Measurements from ENCODE around the gene TEAD1. TPM values are rescaled to one million over a fixed set of nuclear protein-coding genes. Genes with fewer than 3 reads are reported as not detected.

TEAD1 gene
- total RNA-seq, 2 experiments from 2014 or later: 0.59 to 0.65 TPM

- no peak overlapping the region for H3K27ac Mint-ChIP-seq
- intact Hi-C loops (cut with DNase I, micrococcal nuclease): no loop called here
- peaks cover 29% of the 10 kb centered on the region for H3K27me3 Mint-ChIP-seq
- CTCF ChIA-PET: no interaction called here
- H3K36me3 Mint-ChIP-seq (ENCODE audit: low read depth): no peaks in the 10 kb centered on the region
- H3K4me1 Mint-ChIP-seq: no peaks in the 10 kb centered on the region
- H3K9me3 Mint-ChIP-seq (ENCODE audit: low read depth): no peaks in the 10 kb centered on the region
- ATAC-seq (no peak), DNase-seq (no peak)
- no peak overlapping the region for H3K4me3 Mint-ChIP-seq
- POLR2A ChIA-PET: no interaction called here
Measured at GRCh38 chr11:12797996-12798395, 123.8 kb downstream of the TEAD1 start.

GRCh38 chr11:12798609-12799011 lies 124.4 kb downstream of the TEAD1 start:
- Mint-ChIP-seq H3K9me3 (ENCODE audit: low read depth) (no peaks in the 10 kb centered on the region), H3K4me3 (no peak overlapping the region), H3K27ac (no peak overlapping the region), H3K4me1 (no peaks in the 10 kb centered on the region), H3K36me3 (ENCODE audit: low read depth) (no peaks in the 10 kb centered on the region), H3K27me3 (peaks cover 33% of the 10 kb centered on the region)
- intact Hi-C loops (cut with DNase I, micrococcal nuclease): no loop called here
- DNase-seq (no peak), ATAC-seq (no peak)
- ChIA-PET CTCF (no interaction called here), POLR2A (no interaction called here)

- Mint-ChIP-seq H3K27me3 (peaks cover 36% of the 10 kb centered on the region), H3K27ac (no peak overlapping the region), H3K4me1 (no peaks in the 10 kb centered on the region), H3K9me3 (ENCODE audit: low read depth) (no peaks in the 10 kb centered on the region), H3K36me3 (ENCODE audit: low read depth) (no peaks in the 10 kb centered on the region), H3K4me3 (no peak overlapping the region)
- ATAC-seq: no peak
- ChIA-PET POLR2A (no interaction called here), CTCF (no interaction called here)
- intact Hi-C loops (cut with DNase I, micrococcal nuclease): no loop called here
- no peak for DNase-seq
Measured at GRCh38 chr11:12799334-12799835, 125.2 kb downstream of the TEAD1 start.

- CTCF ChIA-PET: no interaction called here
- H3K27me3 Mint-ChIP-seq: peaks cover 37% of the 10 kb centered on the region
Measured at GRCh38 chr11:12800032-12800671, 125.9 kb downstream of the TEAD1 start.

GRCh38 chr11:12800871-12801270 lies 126.7 kb downstream of the TEAD1 start:
- POLR2A ChIA-PET: no interaction called here
- ATAC-seq: no peak
- Mint-ChIP-seq H3K4me3 (no peak overlapping the region), H3K27ac (no peak overlapping the region), H3K36me3 (ENCODE audit: low read depth) (no peaks in the 10 kb centered on the region), H3K9me3 (ENCODE audit: low read depth) (no peaks in the 10 kb centered on the region), H3K4me1 (no peaks in the 10 kb centered on the region), H3K27me3 (peaks cover 41% of the 10 kb centered on the region)
- intact Hi-C loops (cut with DNase I, micrococcal nuclease): no loop called here
- no peak for DNase-seq
- CTCF ChIA-PET: no interaction called here

More at GRCh38 chr11:12800032-12800671, 125.9 kb downstream of the TEAD1 start:
- Mint-ChIP-seq H3K36me3 (ENCODE audit: low read depth) (no peaks in the 10 kb centered on the region), H3K4me1 (no peaks in the 10 kb centered on the region), H3K27ac (no peak overlapping the region), H3K9me3 (ENCODE audit: low read depth) (no peaks in the 10 kb centered on the region), H3K4me3 (no peak overlapping the region)
- POLR2A ChIA-PET: no interaction called here
- DNase-seq: no peak
- intact Hi-C loops (cut with DNase I, micrococcal nuclease): no loop called here
- no peak for ATAC-seq

- no peak overlapping the region for H3K27ac Mint-ChIP-seq
- no peak for ATAC-seq
- DNase-seq: no peak
- intact Hi-C loops (cut with DNase I, micrococcal nuclease): no loop called here
- H3K27me3 Mint-ChIP-seq: peaks cover 38% of the 10 kb centered on the region
- H3K4me1 Mint-ChIP-seq: no peaks in the 10 kb centered on the region
- no peaks in the 10 kb centered on the region for H3K9me3 Mint-ChIP-seq (ENCODE audit: low read depth)
- POLR2A ChIA-PET: no interaction called here
- CTCF ChIA-PET: no interaction called here
- H3K4me3 Mint-ChIP-seq: no peak overlapping the region
- no peaks in the 10 kb centered on the region for H3K36me3 Mint-ChIP-seq (ENCODE audit: low read depth)
Measured at GRCh38 chr11:12801976-12802375, 127.8 kb downstream of the TEAD1 start.

- peaks cover 38% of the 10 kb centered on the region for H3K27me3 Mint-ChIP-seq
- peak; percentile 19 for DNase-seq
- CTCF ChIA-PET: no interaction called here
Measured at GRCh38 chr11:12802418-12803085, 128.3 kb downstream of the TEAD1 start.

GRCh38 chr11:12803086-12803826 lies 129.0 kb downstream of the TEAD1 start:
- no peaks in the 10 kb centered on the region for H3K4me1 Mint-ChIP-seq
- ChIA-PET POLR2A (no interaction called here), CTCF (no interaction called here)
- ATAC-seq: no peak
- no peak for DNase-seq
- H3K9me3 Mint-ChIP-seq (ENCODE audit: low read depth): no peaks in the 10 kb centered on the region
- no peak overlapping the region for H3K27ac Mint-ChIP-seq
- peaks cover 32% of the 10 kb centered on the region for H3K27me3 Mint-ChIP-seq
- H3K4me3 Mint-ChIP-seq: no peak overlapping the region
- intact Hi-C loops (cut with DNase I, micrococcal nuclease): no loop called here
- H3K36me3 Mint-ChIP-seq (ENCODE audit: low read depth): no peaks in the 10 kb centered on the region

More at GRCh38 chr11:12802418-12803085, 128.3 kb downstream of the TEAD1 start:
- H3K36me3 Mint-ChIP-seq (ENCODE audit: low read depth): no peaks in the 10 kb centered on the region
- intact Hi-C loops (cut with DNase I, micrococcal nuclease): no loop called here
- no peak overlapping the region for H3K4me3 Mint-ChIP-seq
- no peaks in the 10 kb centered on the region for H3K4me1 Mint-ChIP-seq
- ATAC-seq: peak; percentile 26
- no peak overlapping the region for H3K27ac Mint-ChIP-seq
- H3K9me3 Mint-ChIP-seq (ENCODE audit: low read depth): no peaks in the 10 kb centered on the region
- POLR2A ChIA-PET: no interaction called here

- ChIA-PET CTCF (interaction anchor here (0.6 kb wide), 1 partner anchor 21 kb away, joined by 3 read pairs; no protein-coding TSS in a partner anchor), POLR2A (no interaction called here)
- DNase-seq: no peak
- no peak overlapping the region for H3K27ac Mint-ChIP-seq
- intact Hi-C loops (cut with DNase I, micrococcal nuclease): no loop called here
- peaks cover 20% of the 10 kb centered on the region for H3K27me3 Mint-ChIP-seq
- no peaks in the 10 kb centered on the region for H3K36me3 Mint-ChIP-seq (ENCODE audit: low read depth)
- no peak overlapping the region for H3K4me3 Mint-ChIP-seq
- ATAC-seq: no peak
- H3K4me1 Mint-ChIP-seq: no peaks in the 10 kb centered on the region
- H3K9me3 Mint-ChIP-seq (ENCODE audit: low read depth): no peaks in the 10 kb centered on the region
Measured at GRCh38 chr11:12806113-12806512, 131.9 kb downstream of the TEAD1 start.

GRCh38 chr11:12807621-12808020 lies 133.4 kb downstream of the TEAD1 start:
- no peak for DNase-seq

GRCh38 chr11:12808519-12808918 lies 134.3 kb downstream of the TEAD1 start:
- H3K4me1 Mint-ChIP-seq: no peaks in the 10 kb centered on the region
- intact Hi-C loops (cut with DNase I, micrococcal nuclease): no loop called here
- peaks cover 22% of the 10 kb centered on the region for H3K27me3 Mint-ChIP-seq
- ATAC-seq (peak; percentile 23), DNase-seq (no peak)
- H3K27ac Mint-ChIP-seq: no peak overlapping the region
- H3K9me3 Mint-ChIP-seq (ENCODE audit: low read depth): no peaks in the 10 kb centered on the region
- no peaks in the 10 kb centered on the region for H3K36me3 Mint-ChIP-seq (ENCODE audit: low read depth)
- ChIA-PET POLR2A (no interaction called here), CTCF (interaction anchor here (0.6 kb wide), 3 partner anchors 50 to 384 kb away, joined by 3 to 4 read pairs (median 3); no protein-coding TSS in a partner anchor)
- H3K4me3 Mint-ChIP-seq: no peak overlapping the region

More at GRCh38 chr11:12807621-12808020, 133.4 kb downstream of the TEAD1 start:
- ChIA-PET POLR2A (no interaction called here), CTCF (no interaction called here)
- Mint-ChIP-seq H3K4me1 (no peaks in the 10 kb centered on the region), H3K27me3 (peaks cover 20% of the 10 kb centered on the region), H3K36me3 (ENCODE audit: low read depth) (no peaks in the 10 kb centered on the region), H3K9me3 (ENCODE audit: low read depth) (no peaks in the 10 kb centered on the region), H3K4me3 (no peak overlapping the region), H3K27ac (no peak overlapping the region)
- intact Hi-C loops (cut with DNase I, micrococcal nuclease): no loop called here
- ATAC-seq: no peak

- POLR2A ChIA-PET: no interaction called here
- ATAC-seq: no peak
- no peaks in the 10 kb centered on the region for H3K9me3 Mint-ChIP-seq (ENCODE audit: low read depth)
- peaks cover 22% of the 10 kb centered on the region for H3K27me3 Mint-ChIP-seq
- CTCF ChIA-PET: interaction anchor here (0.6 kb wide), 2 partner anchors 51 to 385 kb away, joined by 3 read pairs; no protein-coding TSS in a partner anchor
- no peak overlapping the region for H3K27ac Mint-ChIP-seq
- intact Hi-C loops (cut with DNase I, micrococcal nuclease): no loop called here
- no peak overlapping the region for H3K4me3 Mint-ChIP-seq
- H3K36me3 Mint-ChIP-seq (ENCODE audit: low read depth): no peaks in the 10 kb centered on the region
- no peaks in the 10 kb centered on the region for H3K4me1 Mint-ChIP-seq
- no peak for DNase-seq
Measured at GRCh38 chr11:12809364-12809763, 135.1 kb downstream of the TEAD1 start.

Measured in activated CD4-positive, alpha-beta T cell treated with anti-CD3 and anti-CD28 coated beads for 36 hours (primary cell).